HG03108 (cell line): ENCODE data around the gene FAM162A.
"Not testable (repeated sequence)": the region's sequence is repeated elsewhere in the genome, so short reads cannot be mapped to it uniquely, and the experiment has no call there.

Experiments used
- ATAC-seq: cut with Tn5 transposase; IDR thresholded peaks from one replicate; pipeline ENCODE4 v1.9.1; 2021; ENCODE audit warnings: moderate library complexity; ENCODE audit not compliant: unreplicated experiment

The FAM162A gene

GRCh38 chr3:122415762-122416654 is 32.0 kb downstream of the FAM162A start, which contains the start of gene WDR5B:
WDR5B (minus strand) TSS chr3:122416062; CDS start chr3:122415528, 534 bp downstream.
- ATAC-seq, result peak; percentile 77

GRCh38 chr3:122416966-122417365 is 33.0 kb downstream of the FAM162A start:
- ATAC-seq, result no peak

GRCh38 chr3:122421101-122421500 is 37.1 kb downstream of the FAM162A start:
- no peak for ATAC-seq

GRCh38 chr3:122421836-122422235 is 37.9 kb downstream of the FAM162A start:
- no peak for ATAC-seq

DNA sequence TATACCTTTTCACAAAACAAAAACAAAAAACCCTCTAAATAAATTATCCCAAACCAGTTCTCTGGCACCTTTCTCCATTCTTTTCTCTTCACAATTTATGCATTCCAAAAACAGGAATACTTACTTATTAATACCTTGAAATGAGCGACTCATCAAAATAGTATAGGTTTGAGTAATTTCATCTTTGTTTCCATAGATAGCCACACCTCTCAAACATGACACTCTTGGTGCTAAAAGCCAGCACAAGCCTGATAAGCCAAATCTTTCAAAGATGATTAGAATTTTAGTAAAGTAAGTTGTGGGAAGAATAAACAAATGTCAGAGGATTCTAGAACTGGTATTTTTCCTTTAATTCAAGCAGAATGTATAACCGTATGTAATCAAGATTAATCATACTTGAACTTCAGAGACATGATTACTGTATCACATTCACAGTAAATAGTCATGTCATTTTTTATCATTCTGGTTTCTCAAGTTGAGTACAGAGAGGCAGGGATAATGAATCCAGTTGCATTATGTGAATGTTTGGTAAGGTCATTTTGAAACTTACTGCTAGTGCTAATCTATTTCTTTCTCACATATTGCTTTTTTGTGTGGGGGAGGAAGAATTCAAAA is 44.0 kb downstream of the FAM162A start:
- no peak for ATAC-seq

DNA sequence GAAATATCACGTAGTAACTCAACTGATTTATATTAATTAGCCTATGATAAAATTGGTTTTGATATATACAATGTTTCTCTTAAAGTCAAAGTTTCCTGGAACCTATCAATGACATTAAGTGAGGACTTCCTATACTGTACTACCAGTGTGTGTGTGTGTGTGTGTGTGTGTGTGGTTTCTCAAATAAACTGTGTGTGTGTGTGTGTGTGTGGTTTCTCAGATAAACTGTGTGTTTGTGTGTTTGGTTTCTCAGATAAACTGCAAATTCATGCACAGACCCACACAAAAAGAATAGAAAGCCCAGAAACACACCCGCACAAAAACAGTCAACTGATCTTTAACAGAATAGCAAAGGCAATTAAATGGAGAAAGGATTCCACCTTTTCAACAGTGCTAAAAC is 46.4 kb downstream of the FAM162A start:
- ATAC-seq, result no peak

DNA sequence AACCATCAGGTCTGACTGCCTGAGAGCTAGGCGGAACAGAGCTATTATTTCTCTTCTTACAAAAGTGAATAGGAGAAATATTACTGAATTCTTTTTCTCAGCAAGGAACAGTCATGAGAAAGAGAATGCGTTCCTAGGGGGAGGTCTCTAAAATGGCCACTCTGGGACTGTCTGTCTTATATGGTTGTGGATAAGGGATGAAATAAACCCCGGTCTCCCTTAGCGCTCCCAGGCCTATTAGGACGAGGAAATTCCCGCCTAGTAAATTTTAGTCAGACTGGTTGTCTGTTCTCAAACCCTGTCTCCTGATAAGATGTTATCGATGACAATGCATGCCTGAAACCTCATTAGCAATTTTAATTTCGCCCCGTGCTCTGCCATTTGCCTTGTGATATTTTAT is 52.0 kb downstream of the FAM162A start:
- ATAC-seq, result no peak

- ATAC-seq, result no peak
Measured at GRCh38 chr3:122443090-122443489, 59.1 kb downstream of the FAM162A start.

GRCh38 chr3:122443762-122444490 is 59.9 kb downstream of the FAM162A start:
- not testable (repeated sequence) for ATAC-seq

DNA sequence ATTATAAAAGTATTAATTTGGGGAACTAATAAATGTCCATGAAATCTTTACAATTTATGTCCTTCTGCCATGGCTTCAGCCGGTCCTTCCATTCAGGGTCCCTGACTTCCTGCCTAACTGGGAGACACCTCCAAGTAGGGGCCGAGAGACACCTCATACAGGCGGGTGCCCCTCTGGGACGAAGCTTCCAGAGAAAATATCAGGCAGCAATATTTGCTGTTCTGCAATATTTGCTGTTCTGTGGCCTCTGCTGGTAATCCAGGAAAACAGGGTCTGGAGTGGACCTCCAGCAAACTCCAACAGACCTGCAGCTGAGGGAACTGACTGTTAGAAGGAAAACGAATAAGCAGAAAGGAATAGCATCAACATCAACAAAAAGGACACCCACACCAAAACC is 60.5 kb downstream of the FAM162A start:
- ATAC-seq, result not testable (repeated sequence)

GRCh38 chr3:122448218-122448617 is 64.2 kb downstream of the FAM162A start:
- not testable (repeated sequence) for ATAC-seq

DNA sequence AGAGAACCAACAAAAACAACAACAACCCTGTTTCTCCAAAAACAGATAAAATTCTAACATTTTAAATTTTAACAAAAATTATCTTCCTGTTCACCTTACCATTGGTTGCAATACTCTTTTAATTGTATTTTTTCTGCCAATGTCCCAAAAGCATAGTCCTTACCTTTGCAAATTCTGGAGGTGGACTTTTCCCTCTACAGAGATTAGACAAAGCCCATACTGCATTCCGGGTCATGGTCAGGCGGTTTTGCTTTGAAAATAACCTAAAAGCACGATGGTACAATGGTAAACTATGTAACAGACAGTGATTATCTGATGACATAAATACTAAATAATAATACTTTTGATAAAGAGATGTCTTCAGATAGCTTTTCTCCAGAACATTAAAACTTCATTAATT is 67.4 kb downstream of the FAM162A start:
- no peak for ATAC-seq

GRCh38 chr3:122456074-122456473 is 72.1 kb downstream of the FAM162A start:
- no peak for ATAC-seq

GRCh38 chr3:122457706-122458105 is 73.7 kb downstream of the FAM162A start:
- ATAC-seq, result no peak

- ATAC-seq, result no peak
Measured at GRCh38 chr3:122458992-122459391, 75.0 kb downstream of the FAM162A start.

- ATAC-seq, result no peak
Measured at GRCh38 chr3:122461806-122462205, 77.8 kb downstream of the FAM162A start.
